Tibial nerve (tissue), 4 donors: ENCODE measurements around the gene HGF.

Source experiments
- EP300 ChIP-seq, 2 donors: sonication (generic); formaldehyde crosslinking; IDR thresholded peaks; one replicate each; pipeline ENCODE4 v1.6.1; 2017; ENCODE audit warnings: antibody characterized with exemption in 2 of 2, mild to moderate bottlenecking in 1 of 2
- POLR2A ChIP-seq, 2 donors: fragments of 450-650 bp; IDR thresholded peaks; one replicate each; pipeline ENCODE4 v1.6.1; 2017; ENCODE audit warnings: antibody characterized with exemption in 2 of 2, mild to moderate bottlenecking in 2 of 2, moderate library complexity in 2 of 2
- TF ChIP-seq, protein P1 (sequence below), 5 experiments: fragments of 200-600 bp in 3 of 5; fragments of 450-650 bp in 2 of 5; sonication (generic) in 3 of 5; IDR thresholded peaks; one replicate each; pipeline ENCODE4 v1.5.1; 2016 to 2019; ENCODE audit warnings: antibody characterized with exemption in 5 of 5, mild to moderate bottlenecking in 3 of 5, moderate library complexity in 2 of 5

DNA sequence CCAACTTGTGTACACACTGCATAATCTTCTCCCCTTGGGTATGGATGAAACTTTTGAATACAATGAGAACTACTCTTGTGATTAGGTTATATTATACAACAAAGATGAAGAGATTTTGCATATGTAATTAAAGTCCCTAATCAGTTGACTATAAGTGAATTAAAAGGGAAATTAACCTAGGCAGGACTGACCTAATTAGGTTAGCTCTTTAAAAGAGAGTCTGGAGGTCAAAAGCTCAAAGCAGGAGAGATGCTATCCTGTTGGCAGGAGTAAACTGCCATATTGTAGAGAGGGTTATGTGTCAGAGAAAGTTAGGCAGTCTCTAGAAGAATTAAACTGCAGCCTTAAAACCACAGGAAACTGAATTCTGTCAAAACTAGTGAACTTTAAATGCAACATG lies 29.4 kb downstream of the HGF start:
- TF ChIP-seq, protein P1, sequence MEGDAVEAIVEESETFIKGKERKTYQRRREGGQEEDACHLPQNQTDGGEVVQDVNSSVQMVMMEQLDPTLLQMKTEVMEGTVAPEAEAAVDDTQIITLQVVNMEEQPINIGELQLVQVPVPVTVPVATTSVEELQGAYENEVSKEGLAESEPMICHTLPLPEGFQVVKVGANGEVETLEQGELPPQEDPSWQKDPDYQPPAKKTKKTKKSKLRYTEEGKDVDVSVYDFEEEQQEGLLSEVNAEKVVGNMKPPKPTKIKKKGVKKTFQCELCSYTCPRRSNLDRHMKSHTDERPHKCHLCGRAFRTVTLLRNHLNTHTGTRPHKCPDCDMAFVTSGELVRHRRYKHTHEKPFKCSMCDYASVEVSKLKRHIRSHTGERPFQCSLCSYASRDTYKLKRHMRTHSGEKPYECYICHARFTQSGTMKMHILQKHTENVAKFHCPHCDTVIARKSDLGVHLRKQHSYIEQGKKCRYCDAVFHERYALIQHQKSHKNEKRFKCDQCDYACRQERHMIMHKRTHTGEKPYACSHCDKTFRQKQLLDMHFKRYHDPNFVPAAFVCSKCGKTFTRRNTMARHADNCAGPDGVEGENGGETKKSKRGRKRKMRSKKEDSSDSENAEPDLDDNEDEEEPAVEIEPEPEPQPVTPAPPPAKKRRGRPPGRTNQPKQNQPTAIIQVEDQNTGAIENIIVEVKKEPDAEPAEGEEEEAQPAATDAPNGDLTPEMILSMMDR (IDR thresholded peaks at IDR 0.05) = no peak
- TF ChIP-seq POLR2A (IDR thresholded peaks at IDR 0.05) (no peak), EP300 (IDR thresholded peaks at IDR 0.05) (no peak)
